SK-N-SH treated with all-trans-retinoic acid at 6 μM for 48 hours (cell line): ENCODE results near the gene LRRC40.

Source experiments
- PPARA ChIP-seq: fragments of 250-450 bp; sonication (Bioruptor Pico); IDR thresholded peaks from 2 replicates; pipeline ENCODE4 v1.5.0; 2020; ENCODE audit warnings: mild to moderate bottlenecking, borderline replicate concordance
- TF ChIP-seq, protein P1 (sequence below): fragments of 250-450 bp; sonication (Bioruptor Pico); IDR thresholded peaks from 2 replicates; pipeline ENCODE4 v1.5.0; 2020; ENCODE audit warnings: mild to moderate bottlenecking, moderate library complexity

Gene LRRC40

DNA sequence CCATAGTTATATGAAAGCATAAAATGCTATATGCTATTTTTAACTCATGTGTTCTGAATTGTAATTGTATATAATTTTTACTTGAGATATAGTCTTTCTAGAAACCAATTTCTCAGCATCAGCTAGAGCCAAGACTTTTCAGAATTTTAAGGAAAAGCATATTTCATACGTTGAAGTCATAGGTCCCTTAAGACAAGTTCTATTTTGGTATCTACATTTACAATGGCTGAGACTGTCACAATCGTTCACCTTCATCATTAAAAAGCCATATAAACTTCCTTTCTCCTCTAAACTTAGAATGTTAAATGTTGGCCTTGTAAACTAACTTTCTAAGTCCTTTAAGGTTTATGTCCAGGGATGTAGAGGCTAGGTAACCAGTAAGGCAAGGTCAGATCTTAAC, 104.1 kb downstream of the LRRC40 start (continued):
- TF ChIP-seq, protein P1, sequence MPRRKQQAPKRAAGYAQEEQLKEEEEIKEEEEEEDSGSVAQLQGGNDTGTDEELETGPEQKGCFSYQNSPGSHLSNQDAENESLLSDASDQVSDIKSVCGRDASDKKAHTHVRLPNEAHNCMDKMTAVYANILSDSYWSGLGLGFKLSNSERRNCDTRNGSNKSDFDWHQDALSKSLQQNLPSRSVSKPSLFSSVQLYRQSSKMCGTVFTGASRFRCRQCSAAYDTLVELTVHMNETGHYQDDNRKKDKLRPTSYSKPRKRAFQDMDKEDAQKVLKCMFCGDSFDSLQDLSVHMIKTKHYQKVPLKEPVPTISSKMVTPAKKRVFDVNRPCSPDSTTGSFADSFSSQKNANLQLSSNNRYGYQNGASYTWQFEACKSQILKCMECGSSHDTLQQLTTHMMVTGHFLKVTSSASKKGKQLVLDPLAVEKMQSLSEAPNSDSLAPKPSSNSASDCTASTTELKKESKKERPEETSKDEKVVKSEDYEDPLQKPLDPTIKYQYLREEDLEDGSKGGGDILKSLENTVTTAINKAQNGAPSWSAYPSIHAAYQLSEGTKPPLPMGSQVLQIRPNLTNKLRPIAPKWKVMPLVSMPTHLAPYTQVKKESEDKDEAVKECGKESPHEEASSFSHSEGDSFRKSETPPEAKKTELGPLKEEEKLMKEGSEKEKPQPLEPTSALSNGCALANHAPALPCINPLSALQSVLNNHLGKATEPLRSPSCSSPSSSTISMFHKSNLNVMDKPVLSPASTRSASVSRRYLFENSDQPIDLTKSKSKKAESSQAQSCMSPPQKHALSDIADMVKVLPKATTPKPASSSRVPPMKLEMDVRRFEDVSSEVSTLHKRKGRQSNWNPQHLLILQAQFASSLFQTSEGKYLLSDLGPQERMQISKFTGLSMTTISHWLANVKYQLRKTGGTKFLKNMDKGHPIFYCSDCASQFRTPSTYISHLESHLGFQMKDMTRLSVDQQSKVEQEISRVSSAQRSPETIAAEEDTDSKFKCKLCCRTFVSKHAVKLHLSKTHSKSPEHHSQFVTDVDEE (CRISPR knock-in tag) = no peak
- TF ChIP-seq PPARA (CRISPR knock-in tag) = no peak
